Measurements from ENCODE around the gene FSTL1.

FSTL1 gene

DNA sequence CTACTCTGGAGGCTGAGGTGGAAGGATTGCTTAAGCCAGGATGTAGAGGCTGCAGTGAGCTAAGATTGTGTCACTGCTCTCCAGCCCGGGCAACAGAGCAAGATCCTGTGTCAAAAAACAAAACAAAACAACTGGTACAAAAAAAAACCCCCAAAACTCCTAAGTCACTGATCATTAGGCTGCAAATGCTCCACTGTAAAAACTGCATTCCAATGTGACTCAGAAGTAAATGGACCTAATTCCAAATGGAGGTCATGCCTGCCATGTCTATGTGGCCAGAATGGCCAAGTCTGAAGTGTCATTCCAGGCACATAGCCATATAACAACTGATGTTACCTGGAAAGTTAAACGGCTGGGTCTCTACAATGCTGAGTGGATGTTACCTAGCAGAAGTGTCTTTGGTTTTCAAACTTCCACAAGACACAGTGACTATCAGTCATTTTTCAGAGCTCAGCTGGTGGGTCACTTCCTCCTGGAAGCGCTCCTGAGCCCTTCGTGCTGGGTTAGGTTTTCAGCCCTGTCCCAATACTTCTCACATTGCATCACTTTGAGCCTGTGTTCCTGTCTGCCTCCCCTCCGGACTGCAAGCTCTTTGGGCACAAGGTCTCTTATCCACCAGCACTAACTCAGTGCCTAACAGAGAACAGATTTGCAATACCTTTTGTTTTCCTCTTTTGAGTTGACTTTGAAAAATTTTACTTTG, 10.6 kb downstream of the FSTL1 start:
- DNase-seq (ENCODE audit: low read depth) = no peak

DNA sequence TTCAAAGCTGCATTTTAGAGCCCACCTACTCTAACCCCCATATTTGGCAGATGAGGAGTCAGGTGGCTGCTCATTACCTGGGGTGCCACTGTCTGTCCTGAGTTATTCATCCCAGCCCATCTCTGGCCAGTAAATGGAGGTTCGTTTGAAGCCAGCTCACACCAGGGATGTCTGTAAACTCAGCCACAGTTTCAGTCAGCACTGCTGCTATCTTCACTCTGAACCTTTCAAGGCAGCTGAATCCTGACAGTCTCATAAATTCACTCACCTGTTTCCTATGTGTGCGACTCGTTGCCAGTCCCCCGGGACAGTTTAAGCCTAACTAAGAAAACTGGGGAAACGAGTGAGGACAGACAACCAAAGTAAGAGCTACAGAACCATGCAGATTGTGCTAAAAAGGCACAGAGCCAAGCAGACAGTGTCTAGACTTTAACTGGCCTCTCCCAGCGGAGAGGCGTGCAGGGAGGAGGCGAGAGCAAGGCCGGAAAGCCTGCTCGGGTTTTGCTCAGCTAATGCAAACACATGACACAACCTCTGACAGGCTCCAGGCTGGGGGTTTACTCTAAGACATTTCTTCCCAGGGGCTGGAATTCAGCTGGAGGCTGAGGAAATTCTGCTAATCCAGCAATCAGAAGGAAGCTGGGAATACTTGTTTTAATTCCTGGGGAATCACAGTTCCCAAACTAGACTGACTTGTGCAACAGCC, 12.0 kb downstream of the FSTL1 start:
- no peak for DNase-seq (ENCODE audit: low read depth)

DNA sequence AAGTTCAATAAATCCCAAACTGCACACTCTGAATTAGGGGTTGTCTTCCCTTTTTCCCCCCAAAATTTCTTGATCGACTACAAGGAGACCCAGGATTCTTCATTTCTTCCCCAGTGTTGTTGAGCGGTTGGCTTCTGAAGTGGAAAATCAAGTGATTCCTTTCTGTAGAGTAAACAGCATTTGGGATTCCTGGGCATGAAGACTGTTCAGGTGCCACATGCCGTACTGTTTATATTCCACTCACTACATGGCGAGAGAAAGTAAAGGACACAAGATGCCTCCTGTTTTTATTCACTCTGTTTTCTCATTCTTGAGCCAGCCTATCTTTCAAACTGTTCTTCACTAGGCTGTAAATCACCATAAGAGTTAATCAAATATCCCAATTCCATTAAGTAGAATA, 12.6 kb downstream of the FSTL1 start:
- DNase-seq (ENCODE audit: low read depth) = no peak

DNA sequence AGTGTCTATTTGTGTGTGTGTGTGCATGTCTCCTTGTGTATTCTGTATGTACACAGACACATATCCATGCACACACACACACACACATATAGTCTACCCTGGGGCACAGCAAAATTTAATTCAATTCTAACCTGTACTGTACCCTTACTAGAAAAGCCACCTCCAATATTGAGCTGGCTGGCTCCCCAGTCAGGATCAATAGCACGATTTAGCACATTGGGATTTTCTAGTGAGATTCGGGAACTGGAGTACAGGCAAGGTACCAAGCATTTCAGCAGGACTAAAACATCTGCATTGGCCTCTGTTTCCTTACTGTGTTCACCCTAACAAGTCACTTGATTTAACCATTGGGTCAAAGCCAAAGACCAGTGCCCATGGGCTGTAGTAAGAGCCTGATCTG, 13.2 kb downstream of the FSTL1 start:
- DNase-seq (ENCODE audit: low read depth) = no peak

DNA sequence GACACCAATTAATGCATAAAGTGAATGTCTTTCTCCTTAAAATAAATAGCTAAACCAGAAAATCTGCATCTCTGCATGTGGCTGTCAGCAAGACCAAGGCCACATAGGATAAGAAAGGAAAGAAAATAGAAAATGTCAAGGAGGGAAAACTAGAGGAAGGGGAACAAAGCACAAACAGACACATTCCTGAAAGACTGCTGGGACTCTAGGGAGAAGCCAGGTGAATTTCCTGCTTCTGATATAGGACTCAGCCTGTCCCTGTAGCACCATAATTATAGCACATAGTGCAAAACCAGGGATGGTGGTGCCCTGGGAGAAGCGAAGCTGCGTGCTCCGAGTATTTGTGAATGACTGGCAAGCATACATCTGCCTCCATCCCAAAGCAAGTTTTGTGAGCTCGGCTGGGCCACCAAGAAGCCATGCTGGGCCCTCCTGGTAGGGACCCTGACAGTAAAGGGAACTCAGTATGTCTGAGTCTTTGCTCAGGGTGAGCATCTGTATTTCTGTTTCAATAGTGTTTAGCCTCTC, 14.2 kb downstream of the FSTL1 start:
- no peak for DNase-seq (ENCODE audit: low read depth)

DNA sequence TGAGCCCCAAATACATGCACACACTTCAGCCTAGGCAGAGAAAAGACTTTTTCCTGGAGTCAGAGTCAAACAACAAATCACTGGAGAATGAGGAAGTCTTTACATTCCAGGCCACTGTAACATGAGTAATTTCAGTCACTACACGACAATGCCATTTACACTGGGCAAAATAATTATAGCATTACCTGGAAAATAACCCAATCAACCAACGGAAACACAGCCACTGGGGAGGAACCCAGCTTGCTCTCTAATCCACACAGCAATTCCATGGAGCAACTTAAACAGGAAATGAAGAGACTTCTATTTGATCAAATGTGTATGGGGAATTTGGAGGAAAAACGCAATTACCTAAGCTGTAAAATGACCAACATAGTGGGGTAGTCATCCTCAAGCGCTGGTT, 15.2 kb downstream of the FSTL1 start:
- DNase-seq (ENCODE audit: low read depth) = no peak

GRCh38 chr3:120433662-120434331, 17.0 kb downstream of the FSTL1 start:
- no peak for DNase-seq (ENCODE audit: low read depth)

DNA sequence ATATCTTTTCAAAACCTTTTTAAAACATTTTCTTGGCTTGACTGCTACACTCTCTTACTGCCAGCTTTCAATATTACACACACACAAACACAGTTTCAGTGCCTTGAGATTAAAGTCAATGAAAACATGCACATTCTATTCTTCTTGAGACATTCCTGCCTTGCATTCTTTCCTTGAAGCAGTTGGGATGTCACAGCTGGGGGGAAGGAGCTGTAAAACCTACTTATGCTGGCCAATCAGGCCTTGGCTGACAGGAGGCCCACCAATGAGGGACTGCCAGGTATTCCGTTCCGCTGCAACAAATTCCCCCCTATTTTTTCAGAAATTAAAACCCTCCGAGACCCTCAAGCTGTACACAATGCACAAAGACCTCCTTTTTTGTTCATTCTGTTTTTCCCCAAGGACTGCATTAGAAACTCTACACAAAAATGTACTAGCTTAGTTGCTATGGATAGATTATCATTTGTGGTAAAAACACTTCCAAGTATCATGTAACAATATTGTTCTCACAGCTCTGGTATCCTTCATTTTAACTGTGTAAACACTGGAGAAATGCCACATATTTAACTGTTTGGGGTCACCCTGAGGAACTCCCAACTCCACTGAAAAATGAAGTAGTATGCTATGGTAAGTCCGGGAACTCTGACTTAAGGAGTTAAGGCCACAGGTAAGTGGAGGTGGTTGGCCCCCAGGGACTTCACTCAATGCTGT, 18.5 kb downstream of the FSTL1 start:
- no peak for DNase-seq (ENCODE audit: low read depth)

DNA sequence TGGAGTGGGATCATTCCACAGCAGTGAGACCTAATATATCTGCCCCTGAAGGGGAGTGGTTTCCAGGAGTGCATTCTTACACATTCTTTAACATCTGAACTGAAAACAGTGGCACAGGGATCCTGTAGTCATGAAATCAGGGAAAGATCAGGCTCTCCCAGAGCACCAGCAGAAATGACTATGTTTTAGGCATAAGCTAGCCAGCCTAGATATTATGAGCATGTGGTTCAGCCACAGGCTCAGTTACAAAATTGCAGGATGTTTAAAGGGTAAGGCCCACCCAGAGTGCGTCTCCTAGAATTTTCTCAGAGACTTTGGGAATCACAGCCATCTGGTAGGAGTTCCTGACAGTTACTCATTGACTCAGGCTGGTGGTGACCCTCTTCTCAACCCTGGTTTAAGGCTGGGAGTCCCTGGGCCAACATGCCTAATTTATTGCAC, 20.9 kb downstream of the FSTL1 start:
- DNase-seq (ENCODE audit: low read depth) = no peak

GRCh38 chr3:120428924-120429323, 21.9 kb downstream of the FSTL1 start:
- DNase-seq (ENCODE audit: low read depth) = no peak

DNA sequence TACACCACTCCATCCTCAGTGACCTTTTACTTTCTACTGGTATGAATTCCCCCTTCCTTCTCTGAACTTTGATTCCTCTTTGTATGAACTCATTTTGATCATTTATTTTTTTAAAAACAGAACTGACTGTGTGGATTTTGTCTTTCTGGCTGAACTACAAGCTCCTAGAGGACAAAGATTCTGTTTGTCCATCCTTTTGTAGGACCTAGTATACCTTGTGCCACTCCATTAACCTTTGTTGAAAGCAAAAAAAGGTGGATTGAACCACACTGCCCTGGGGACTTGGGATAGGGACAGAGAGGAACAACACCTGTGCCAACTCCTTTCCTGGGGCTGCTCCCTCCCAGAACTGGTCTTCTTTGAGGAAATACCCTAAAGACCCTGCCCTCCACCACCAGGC, 23.6 kb downstream of the FSTL1 start:
- DNase-seq (ENCODE audit: low read depth) = no peak

DNA sequence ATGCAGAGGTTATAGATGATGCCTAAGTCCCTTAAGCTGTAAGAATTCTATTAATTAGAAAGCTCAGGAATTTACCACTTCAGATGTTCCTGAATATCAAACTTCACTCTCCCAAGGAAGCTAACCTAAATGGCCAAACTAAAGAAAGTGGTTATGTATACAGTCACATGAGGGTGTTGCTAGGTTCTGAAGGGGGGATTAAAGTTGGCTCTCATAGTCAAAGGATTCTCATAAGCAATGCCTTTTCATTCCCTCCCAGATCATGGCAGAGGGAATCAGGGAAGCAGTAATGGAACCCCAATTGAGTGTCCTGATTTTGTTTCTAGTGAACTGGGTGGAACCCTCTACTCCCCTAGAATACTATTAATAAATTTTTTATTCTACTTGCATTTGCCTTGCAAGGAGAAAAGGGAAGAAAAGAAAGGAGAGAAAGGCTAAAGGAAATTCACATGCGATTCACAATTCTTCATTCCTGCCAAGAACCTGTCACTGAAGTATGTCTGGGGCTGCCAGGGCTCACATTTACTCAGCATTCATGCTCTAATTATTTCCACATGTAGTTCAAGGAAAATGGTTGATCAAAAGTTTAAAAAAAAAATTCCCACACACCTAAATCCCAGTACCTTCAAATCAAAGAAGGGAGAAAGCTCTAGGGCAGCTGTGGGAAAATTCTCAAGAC, 25.1 kb downstream of the FSTL1 start:
- no peak for DNase-seq (ENCODE audit: low read depth)

GRCh38 chr3:120424976-120425570, 25.7 kb downstream of the FSTL1 start:
- DNase-seq (ENCODE audit: low read depth) = no peak

DNA sequence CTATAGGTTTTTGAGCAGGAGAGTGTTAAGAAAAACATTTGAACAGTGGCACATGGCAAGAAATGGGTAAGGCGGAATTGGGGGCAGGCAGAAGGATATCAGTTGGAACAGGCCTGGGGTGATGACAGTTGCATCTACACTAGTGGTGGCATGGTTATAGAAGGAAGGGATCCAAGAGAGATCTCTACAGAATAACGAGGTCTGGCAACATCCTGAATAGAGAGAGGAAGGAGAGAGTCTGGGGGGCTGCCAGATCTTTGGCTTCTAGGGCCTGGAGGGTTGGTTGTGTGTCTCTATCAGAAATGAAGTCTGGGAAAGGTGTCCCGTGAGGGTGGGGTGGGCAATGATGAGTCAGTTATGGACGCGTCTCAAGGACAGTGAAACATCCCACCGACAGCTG, 26.3 kb downstream of the FSTL1 start:
- no peak for DNase-seq (ENCODE audit: low read depth)

GRCh38 chr3:120423432-120423831, 27.4 kb downstream of the FSTL1 start:
- DNase-seq (ENCODE audit: low read depth) = no peak

DNA sequence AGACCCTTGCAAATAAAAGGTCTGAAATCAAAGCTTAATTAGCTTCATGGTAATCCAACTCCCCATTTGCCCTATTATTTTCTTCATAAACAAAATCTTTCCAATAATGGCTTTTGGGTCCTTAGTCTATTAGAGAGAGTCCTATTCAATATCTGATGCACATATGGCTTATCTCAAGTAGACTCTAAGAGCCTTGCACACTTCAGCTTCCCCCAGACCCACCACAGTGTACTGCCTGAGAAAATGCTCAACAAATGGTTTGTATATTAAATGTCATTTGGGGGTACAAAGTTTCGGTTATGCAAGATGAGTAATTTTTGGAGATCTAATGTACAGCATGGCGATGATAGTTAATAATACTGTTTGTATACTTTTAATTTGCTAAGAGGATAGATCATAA, 28.9 kb downstream of the FSTL1 start:
- DNase-seq (ENCODE audit: low read depth) = no peak

DNA sequence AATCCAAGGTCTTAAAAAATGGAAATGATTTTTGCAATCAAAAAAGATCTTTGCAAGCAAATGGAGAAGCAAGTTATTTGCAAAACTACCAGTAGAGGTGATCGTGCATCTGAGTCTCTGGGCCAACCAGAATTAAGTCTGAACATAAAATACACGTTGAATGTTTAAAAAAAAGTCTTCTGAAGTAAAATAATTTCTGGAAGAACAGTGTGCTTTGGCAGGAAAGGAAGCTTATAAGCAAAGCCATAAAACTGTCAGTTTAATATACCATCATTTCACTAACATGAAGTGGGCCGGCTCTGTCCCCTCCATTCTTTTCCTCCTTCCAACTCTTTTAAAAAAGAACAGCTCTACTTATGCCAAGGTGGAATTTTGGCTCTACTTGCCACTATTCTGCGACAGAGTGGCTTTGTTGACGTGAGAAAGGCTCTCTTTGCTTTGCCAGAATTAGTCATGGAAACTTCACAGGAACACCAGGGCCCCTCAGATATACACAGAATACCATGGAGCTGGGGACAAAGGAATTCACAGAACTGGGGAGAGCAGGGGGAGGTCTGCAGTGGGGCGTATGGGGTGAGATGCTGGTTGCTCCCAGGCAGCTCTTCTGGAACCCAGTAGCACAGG, 29.8 kb downstream of the FSTL1 start:
- DNase-seq (ENCODE audit: low read depth) = no peak

GRCh38 chr3:120420360-120420759, 30.4 kb downstream of the FSTL1 start:
- DNase-seq (ENCODE audit: low read depth) = no peak

GRCh38 chr3:120419797-120420196, 31.0 kb downstream of the FSTL1 start:
- no peak for DNase-seq (ENCODE audit: low read depth)

DNA sequence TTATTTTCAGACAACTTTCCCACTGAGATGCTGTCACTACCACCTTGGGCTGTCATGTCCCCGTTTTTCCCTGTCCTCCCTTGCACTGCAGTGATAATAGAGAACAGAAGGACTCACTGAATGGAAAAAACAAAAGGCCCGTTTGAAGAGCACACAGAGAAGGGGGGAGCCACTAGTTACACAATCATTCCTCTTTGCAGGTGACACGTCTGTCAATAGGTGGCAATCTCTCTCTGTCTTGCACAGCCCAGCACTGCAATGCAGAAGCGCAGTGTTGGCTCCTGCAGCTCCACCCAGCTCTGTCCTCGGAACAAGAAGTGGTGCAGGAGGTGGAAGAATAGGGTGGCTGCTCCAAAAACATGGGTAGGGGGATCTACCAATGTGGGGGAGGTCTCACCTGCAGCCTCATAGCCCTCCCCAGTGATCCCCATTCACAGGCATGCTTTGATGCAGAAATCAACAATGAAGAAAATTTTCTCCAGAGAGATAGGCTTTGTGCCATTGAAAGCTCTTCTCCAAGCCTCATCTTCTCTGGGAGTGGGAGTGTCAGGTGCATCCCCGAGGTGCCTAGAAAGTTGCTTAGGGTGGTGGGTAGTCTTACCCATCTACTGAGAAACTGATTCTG, 31.8 kb downstream of the FSTL1 start:
- no peak for DNase-seq (ENCODE audit: low read depth)

Measured in stimulated activated CD4-positive, alpha-beta T cell treated with anti-CD3 and anti-CD28 coated beads, Interleukin-2, amount 100 ng/mL, for 4 hours (primary cell).